HG03066 (cell line): ENCODE measurements around the gene PAX2.

Experiments used
- ATAC-seq: cut with Tn5 transposase; IDR thresholded peaks from one replicate; pipeline ENCODE4 v1.9.1; 2021; ENCODE audit warnings: low read depth; ENCODE audit not compliant: unreplicated experiment

PAX2 gene

DNA sequence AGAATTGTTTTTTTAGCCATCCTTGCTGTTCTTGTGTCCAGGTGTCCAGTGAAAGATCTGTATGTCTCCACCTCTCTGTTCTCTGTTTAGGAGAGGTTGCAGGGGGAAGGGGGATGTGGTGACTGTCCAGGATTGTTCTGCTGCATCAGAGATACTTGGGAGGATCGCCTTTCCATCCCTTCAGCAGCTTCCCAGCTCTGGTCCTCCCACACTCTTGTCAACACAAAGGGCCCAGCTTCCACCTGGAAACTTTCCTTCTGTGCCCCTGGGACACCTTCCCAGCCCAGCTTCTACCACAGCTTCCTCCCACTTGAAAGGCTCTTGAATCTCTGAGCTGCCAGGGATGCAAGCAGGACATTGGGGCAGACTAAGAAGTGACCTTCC, 85.3 kb downstream of the PAX2 start:
- no peak for ATAC-seq

DNA sequence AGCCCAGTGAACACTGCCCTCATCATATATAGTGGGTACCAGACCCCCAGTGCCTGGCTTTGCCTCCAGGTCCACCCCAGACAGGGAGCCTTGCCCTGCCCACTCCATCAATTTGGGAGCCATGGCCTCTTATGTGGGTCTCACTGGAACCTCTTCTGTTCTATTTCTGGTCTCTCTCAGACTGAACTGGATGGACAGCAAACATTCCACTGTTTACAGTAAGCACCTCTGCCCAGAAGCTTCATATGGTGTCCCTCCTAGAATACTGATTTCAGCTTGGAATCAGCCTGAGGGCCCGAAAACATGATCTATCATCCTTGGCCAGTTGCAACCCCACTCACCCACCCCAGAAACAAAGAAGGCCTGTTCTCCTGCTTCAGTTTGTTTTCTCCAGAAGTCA, 86.4 kb downstream of the PAX2 start:
- ATAC-seq = no peak

DNA sequence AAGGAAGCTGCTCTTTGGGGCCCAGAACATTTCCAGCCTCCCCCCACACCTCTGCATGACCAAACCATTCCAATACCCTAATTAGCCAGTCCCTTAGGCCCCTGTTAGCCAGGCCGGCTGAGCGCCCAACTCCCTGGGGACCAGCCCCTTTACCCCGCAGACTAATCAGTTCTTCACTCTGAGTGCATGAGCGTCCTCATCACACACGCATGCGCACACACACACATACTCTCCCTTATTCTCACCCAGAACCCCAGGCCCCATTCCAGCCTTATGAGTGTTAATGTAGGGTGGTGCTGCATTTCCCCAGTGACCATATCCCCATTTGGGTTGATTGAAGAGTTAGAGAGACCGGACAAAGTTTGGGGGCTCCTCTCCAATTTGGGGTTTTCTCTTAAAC, 90.4 kb downstream of the PAX2 start:
- no peak for ATAC-seq

DNA sequence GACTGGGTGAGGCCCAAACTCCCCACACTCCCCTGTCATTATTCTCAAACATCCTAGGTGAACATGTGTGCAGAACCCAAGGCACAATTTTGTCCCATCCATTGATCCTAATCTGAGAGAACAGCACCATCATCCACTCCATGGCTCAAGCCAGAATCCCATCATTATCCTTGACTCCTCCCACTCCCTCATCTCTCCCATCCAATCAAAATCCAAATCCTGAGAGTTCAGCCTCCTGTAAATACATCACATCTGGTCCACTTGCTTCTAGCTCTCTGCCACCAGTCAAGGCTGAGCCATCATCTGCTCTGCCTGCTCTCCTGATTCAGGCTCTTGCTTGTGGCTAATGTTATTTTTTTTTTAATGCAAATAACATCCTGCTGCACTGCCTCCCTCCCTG, 91.5 kb downstream of the PAX2 start:
- ATAC-seq = no peak

DNA sequence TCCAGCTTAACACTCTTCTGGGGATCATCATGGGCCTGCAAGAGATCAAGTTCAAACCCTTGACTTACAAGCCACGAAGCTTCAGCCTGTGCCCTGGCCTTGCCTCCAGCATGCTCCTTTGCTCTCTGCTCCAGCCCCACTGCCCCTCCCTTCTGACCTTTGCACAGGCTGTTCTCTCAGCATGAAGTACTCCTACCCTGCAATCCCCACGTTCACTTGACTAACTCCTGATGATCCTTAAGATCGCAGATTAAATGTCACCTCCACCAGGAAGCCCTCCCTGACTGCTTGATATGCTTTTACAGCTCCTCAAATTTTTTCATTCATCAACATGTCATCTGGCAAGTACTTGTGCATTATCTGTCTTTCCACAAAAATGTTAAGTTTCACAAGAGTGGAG, 91.9 kb downstream of the PAX2 start:
- no peak for ATAC-seq

DNA sequence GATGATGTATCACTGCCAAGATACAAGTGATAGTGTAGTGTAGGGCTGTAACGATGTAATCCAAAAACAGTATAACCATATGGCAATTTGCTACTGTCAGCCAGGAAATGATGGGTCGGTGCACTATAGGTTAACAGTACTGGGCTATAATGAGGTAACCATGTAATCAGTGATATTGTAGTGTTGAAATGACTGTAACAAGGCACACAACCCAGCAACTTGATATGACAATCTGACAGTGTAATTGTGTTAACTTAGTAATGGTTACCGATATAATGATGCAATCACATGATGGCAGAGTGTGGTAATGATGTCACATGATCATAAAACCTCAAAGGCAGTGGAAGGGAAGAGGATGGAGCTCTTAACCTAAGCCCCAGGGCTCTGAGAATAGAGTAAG, 93.6 kb downstream of the PAX2 start:
- no peak for ATAC-seq

DNA sequence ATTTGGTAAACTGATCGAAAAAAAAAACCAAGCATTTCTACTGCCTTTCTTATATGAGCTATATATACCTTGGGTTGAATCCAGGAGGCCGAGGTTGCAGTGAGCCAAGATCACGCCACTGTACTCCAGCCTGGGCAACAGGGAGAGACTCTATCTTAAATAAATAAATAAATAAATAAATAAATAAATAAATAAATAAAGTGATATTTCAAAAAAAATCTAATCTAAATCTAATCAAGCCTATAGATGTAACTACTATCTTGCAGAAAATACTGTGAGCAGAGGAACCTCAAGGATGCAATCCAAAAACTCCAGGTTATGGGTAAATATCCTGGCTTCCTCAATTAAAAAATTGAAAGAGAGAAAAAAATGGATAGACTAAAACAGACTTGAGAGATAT, 96.1 kb downstream of the PAX2 start:
- ATAC-seq = no peak

DNA sequence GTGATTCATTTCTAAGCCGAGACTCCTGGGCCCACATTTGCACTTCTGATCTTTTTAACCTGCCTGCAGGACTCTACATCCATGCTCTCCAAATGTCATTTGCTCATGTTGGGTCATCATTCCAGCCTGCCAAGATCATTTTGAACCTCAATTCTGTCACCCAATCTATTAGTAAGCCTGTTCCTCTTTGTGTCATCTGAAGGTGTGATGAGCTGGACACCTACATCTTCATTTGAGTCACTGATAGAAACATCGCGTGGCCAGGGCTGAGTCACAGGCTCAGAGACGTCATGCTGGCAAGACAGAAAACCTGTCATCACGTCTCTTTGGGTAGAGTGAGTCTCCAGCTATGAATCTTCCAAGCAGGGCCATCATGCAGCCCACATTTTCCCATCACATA, 102.1 kb downstream of the PAX2 start:
- ATAC-seq = no peak

DNA sequence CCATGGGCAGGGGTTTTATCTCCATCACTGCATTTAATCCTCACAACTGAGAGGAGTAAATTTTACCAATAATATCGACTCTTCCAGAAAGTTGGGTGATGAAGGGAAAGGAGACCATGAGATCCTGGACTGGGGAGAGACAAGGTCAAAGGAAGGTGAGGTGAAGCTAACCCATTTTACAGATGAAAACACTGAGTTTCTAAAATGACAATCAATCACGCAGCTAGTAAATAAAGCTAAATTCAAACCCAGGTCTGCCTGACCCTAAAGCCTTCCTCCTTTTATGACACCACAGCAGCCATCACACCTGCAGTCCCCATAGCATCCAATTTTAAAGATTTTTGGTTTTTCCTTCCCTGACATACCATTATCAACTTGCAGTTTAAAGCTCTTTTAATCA, 103.4 kb downstream of the PAX2 start:
- no peak for ATAC-seq

DNA sequence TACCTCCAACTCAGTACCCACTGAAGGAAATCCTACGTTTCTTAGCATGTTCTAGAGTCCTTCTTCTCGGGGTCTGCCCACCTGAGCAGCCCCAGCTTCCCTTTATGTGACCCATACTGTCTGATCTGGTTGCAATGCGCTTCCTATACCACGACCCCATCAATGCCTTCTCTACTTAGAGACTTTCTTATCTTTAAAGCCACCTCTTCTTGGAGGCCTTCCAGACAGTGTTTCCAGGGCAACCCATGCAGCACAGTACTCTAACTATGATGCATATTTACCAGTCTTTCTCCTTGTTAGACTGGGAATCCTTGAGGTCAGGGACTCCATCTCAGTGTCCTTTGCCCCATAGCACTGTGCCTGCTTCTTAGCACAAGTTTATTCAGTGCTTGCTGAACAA, 112.9 kb downstream of the PAX2 start:
- no peak for ATAC-seq

DNA sequence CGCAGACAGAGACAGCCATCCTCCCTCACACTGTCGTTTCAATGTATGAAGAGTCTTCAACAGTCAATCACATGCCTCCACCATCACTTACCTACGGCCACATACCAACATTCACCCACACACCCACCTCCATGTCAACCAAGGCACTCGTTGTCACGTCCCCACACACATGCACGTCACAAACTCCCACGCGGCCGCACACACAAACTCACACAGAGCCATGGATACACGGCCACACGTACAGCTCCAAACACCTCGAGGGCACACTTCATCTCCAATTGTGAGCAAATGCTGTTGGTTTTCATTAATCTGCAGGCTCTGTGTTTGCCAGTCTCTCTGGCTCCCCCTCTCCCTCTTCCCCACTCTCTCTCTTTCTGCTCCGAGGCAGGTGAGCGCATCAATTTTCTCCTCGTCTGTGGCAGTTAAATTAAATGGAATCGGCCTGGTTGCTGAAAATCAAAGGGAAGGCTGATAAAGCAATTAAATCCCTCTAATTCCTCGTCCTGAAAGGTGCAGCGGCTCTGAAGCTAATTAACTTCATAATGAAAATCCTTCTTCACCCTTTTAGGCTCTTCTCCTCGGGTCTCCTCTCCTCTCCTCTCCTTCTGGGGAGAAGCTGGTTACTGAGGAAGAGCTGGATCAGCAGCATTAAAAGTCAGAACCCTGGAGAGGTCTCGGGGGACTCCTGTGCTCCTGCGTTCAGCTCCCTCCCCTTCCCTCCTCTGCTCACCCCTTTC, 113.5 kb downstream of the PAX2 start:
- no peak for ATAC-seq

DNA sequence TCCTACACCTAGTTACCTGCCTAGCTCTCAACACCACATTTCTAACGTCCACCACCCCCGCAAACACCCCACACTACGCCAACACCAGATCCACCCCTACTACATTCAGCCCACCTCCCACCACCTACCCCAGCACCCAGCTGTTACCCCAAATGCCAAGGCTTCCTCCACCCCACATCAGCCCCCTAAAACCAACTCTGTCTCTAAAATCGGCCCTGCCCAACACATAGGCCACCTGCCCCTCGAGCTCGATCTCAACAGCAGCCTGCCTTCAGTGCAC, 114.0 kb downstream of the PAX2 start:
- no peak for ATAC-seq

DNA sequence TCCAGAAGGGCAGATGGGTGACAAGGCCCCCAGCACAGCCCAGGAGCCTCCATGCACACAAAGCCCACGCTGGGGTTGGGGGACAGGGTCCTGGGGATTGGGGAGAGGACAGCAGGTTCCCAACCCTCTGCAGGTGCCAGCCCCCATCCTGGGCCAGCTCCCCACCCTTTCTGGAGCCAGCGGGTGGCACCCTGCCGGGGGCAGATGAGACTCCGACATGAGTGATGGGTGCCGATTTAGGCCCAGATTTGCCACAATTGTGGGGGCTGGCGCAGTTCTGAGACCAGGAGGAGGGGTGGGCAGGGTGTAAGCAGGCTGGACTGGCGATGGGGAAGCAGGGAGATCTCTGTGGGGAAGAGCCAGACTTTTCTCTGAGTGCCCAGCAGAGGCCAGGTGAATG, 118.1 kb downstream of the PAX2 start:
- ATAC-seq = no peak

DNA sequence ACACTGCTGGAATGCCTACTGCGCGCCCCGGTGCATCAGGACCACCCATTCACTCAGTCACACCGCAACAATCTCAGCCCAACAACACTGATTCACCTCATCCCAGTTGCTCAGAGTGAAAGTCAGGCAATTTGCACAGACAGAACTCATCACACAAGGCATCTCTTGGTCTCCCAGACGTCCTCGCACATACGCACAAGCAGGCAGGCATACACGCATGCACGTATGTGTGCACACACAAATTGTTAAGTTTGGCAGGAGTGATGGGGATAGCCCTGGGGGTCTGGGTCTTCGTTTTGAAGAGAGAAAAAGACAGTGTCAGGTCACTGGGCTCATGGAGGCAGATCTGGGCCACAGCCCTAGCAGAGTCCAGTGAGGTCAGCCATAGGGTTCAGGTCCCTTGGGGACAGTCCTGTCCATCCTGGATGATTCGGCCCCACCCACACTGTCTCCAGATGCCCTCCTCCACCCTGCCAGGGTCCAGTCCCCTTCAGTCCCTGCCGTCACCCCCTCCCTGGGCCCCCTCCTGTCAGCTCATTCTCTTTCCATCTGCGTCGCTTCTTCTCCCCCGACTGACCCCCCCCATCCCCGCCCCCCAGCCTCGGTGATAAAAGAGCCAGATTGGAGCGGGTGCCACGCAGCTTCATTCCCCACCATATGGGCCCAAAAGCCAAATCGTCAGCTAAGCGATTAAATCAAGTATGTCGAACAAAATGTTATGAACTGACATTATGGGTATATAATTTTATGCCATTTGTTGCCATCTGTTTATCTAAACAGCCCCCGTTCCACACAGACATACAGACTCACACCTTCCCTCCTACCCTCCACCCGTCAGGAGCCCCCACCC, 118.9 kb downstream of the PAX2 start:
- ATAC-seq = no peak

DNA sequence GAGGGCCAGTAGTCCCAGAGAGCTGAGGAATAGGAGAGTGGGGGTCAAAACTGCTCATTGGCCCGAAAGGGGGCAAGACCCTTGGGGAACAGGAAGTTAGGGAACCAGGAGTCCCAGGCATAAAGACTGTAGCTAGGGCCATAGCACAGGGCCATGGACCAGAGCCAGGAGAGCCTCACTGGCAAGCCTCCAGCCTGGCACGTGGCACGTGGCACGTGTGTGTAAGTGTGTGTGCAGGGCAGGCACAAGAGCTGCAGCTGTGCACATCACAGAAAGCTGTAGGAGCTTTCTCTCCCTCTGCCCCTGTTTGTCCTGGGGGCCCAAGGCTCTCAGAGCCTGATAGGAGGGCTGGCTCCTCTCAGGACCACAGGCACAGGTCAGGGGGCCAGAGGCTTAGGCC, 119.6 kb downstream of the PAX2 start:
- no peak for ATAC-seq

DNA sequence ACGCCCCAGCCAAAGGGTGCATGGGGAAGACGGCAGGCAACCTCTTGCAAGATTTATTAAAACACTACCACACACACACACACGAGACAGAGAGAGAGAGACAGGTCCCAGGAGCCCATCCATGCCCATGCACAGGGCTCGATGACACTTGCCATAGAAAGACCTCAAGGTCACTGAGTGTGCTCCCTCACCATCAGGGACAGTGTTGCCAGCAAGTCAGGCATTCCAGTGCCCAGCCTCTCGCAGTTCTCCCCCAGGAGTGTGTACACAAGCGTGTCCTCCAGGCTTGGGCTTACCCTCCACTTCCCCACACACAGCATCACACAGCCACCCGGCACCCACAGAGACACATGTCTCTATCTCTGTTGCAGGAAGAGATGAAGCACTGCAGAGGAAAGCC, 120.6 kb downstream of the PAX2 start:
- ATAC-seq = no peak

DNA sequence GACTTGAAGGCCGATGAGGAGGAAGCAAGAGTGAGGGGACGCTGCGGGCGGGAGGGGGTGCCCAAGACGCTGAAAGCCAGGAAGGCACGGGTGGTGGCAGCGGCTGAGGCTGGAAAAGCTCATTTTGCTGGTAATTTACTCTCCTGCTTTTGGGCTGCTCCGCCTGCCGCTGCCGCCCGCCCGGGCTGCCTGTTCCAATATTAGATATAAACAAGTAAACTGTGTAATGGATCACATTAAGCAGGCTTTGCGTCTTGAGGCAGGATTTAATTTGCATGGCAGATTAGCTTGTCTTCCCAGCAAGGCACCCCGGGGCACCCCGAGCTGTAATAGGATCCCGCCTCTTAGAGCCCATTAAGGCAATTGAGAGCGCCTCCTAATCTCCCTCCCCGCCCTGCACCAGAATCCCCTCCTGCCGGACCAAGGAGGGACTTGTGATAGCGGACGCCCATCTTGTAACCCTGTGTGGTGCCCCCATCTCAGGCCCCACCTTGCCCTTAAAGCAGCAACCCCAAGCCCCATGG, 121.3 kb downstream of the PAX2 start:
- ATAC-seq = no peak

DNA sequence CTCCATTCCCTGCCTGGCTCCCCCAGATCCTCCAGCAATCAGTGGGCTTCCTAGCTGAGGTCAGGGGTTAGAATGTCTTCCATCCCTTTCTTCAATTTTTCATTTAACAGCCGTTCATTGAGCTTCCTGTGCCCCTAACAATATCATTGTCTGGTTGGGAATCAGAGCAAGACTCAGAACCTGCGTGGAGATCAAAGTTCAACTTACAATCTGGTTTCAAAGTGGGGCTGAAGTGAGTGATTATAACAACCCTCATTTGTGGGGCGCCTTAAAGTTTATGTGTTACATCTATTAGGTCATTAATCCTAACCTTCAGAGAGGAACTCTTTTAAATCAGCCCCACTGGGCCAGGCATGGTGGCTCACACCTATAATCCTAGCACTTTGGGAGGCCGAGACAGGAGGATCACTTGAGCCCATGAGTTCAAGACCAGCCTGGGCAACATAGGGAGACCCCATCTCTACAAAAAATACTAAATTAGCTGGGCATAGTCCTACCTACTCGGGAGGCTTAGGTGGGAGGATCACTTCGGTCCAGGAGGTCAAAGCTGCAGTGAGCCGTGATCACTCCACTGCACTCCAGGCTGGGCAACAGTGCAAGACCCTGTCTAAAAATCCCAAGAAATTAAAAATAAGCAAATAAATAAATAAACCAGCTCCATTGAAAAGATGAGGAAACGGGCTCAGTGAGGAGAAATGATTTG, 122.0 kb downstream of the PAX2 start:
- ATAC-seq = no peak

DNA sequence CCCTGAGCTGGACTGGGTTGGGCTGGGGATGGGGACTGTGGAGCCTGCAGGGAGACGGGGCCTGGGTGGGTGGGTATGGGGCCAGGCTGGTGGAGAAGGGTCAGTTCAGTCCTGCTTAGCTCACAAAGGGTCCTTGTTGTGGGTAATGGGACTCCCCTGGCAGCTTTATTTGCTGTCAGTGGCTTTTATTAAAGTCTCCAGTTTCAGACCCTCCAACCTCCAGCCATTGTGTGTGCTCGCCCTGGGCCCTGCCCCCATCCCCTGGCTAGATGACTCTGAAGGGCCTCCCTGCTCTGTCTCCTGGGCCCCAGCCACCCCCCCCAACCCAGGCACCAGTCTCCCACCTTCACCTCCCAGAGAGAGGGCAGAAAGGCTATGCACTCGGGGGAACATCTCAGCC, 123.0 kb downstream of the PAX2 start:
- ATAC-seq = no peak

DNA sequence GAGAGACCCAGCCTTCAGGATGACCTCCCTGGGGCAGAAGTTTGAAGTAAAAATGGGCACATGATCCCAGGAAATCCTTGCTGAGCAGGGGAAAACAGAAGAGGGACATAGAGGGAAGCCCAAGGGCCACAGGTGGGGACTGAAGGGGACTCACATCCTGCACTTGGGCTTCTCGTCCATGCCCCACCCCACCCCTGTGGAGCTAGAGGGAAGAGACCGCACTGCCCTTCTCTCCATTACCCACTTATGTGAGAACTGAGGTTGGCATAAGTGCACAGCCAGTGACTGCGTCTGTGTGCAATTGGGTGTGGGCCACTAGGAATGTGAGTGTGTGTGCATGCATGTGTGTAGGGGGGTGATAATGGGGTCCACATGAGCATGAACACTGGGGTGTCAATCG, 124.0 kb downstream of the PAX2 start:
- ATAC-seq = no peak

DNA sequence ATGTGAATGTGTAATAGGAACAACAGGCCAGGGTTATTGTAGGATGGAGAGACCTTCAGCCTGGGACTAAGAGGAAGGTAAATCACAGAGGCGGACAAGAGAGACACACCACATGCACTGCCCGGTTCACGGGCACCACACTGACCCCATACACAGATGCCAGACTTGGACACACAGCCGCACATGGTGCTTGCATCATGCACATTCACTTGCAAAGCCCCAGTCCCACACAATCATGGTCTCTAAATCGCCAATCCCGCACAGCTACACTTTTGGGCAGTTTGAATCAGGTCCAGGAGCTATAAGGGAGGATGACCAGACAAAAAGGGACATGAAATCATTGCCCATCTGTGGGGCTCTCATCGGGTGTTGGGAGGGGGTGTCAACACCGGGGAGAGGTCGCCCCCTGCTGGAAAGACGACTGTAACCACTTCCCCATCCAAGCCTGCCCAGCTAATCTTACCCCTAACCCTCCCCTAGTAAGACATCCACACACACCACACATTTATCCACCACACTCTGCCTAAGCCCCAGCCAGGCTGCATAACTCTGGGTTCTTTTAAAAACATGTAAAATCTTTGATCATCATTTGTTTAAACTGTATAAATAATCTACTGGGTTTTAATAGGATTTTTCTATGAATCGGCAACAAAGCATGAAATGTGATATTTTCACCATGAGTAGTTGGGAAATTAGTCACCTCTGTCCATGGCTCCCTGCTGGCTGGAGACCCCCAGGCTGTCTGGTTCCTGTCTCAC, 126.8 kb downstream of the PAX2 start:
- ATAC-seq = no peak
